Activated effector memory CD4-positive, alpha-beta T cell treated with anti-CD3 and anti-CD28 coated beads, Interleukin-2, amount 50 U/mL, for 16 hours (primary cell): ENCODE measurements around the gene LRMDA.
"Not testable (repeated sequence)": the region's sequence is repeated elsewhere in the genome, so short reads cannot be mapped to it uniquely, and the experiment has no call there.

ENCODE experiments used
- DNase-seq: peaks from one replicate; pipeline ENCODE4 v3.0.0-alpha.2; 2020

LRMDA gene

GRCh38 chr10:76115471-76116155 is 684.2 kb downstream of the LRMDA start:
- DNase-seq = no peak

- DNase-seq = no peak
These were observed 685.1 kb downstream of the LRMDA start for GRCh38 chr10:76116523-76116922.

GRCh38 chr10:76117949-76118348 is 686.5 kb downstream of the LRMDA start:
- DNase-seq = no peak

GRCh38 chr10:76119036-76119435 is 687.6 kb downstream of the LRMDA start:
- DNase-seq = no peak

GRCh38 chr10:76119515-76119914 is 688.1 kb downstream of the LRMDA start:
- no peak for DNase-seq

GRCh38 chr10:76122056-76122455 is 690.6 kb downstream of the LRMDA start:
- DNase-seq = no peak

- DNase-seq = no peak
These were observed 692.9 kb downstream of the LRMDA start for GRCh38 chr10:76124280-76124679.

GRCh38 chr10:76125900-76126299 is 694.5 kb downstream of the LRMDA start:
- no peak for DNase-seq

GRCh38 chr10:76126607-76127527 is 695.4 kb downstream of the LRMDA start:
- no peak for DNase-seq

GRCh38 chr10:76127984-76128589 is 696.7 kb downstream of the LRMDA start:
- no peak for DNase-seq

- no peak for DNase-seq
These were observed 697.8 kb downstream of the LRMDA start for GRCh38 chr10:76129213-76129612.

- no peak for DNase-seq
These were observed 699.5 kb downstream of the LRMDA start for GRCh38 chr10:76130892-76131291.

- DNase-seq = no peak
These were observed 702.3 kb downstream of the LRMDA start for GRCh38 chr10:76133597-76134255.

- DNase-seq = no peak
These were observed 705.5 kb downstream of the LRMDA start for GRCh38 chr10:76136961-76137360.

- no peak for DNase-seq
These were observed 706.9 kb downstream of the LRMDA start for GRCh38 chr10:76138286-76138685.

- DNase-seq = no peak
These were observed 707.5 kb downstream of the LRMDA start for GRCh38 chr10:76138906-76139305.

GRCh38 chr10:76139431-76139830 is 708.0 kb downstream of the LRMDA start:
- DNase-seq = no peak

- DNase-seq = no peak
These were observed 710.0 kb downstream of the LRMDA start for GRCh38 chr10:76141376-76141775.

GRCh38 chr10:76148217-76148616 is 716.8 kb downstream of the LRMDA start:
- not testable (repeated sequence) for DNase-seq

- no peak for DNase-seq
These were observed 717.8 kb downstream of the LRMDA start for GRCh38 chr10:76149182-76149581.

GRCh38 chr10:76149602-76150138 is 718.2 kb downstream of the LRMDA start:
- no peak for DNase-seq

- DNase-seq = no peak
These were observed 718.9 kb downstream of the LRMDA start for GRCh38 chr10:76150139-76150875.
